Skeletal muscle tissue (tissue), 4 donors: ENCODE measurements around the gene FRMD3. TPM values are rescaled to one million over a fixed set of nuclear protein-coding genes. Genes with fewer than 3 reads are reported as not detected.

Experiments
- H3K27ac ChIP-seq: one replicate; pipeline ENCODE4 v1.7.0; 2013; ENCODE audit warnings: mild to moderate bottlenecking, low read depth, low read length, inconsistent platforms
- H3K27me3 ChIP-seq, 3 donors: one replicate each; pipeline ENCODE4 v1.7.0; 2013; ENCODE audit warnings: low read length in 3 of 3; ENCODE audit not compliant: control insufficient read depth in 3 of 3, insufficient read depth in 3 of 3
- H3K36me3 ChIP-seq, 3 donors: one replicate each; pipeline ENCODE4 v1.7.0; 2013; ENCODE audit warnings: low read length in 3 of 3; ENCODE audit not compliant: control insufficient read depth in 3 of 3, insufficient read depth in 3 of 3
- H3K4me1 ChIP-seq, 3 donors: one replicate each; pipeline ENCODE4 v1.7.0; 2013; ENCODE audit warnings: low read length in 3 of 3, mild to moderate bottlenecking in 3 of 3; ENCODE audit not compliant: control insufficient read depth in 3 of 3, insufficient read depth in 3 of 3
- H3K4me3 ChIP-seq, 3 donors: one replicate each; pipeline ENCODE4 v1.7.0; 2013; ENCODE audit warnings: low read length in 3 of 3
- H3K9ac ChIP-seq, 3 donors: one replicate each; pipeline ENCODE4 v1.7.0; 2013; ENCODE audit warnings: low read length in 3 of 3, mild to moderate bottlenecking in 3 of 3, moderate library complexity in 2 of 3, low read depth in 1 of 3
- H3K9me3 ChIP-seq, 3 donors: one replicate each; pipeline ENCODE4 v1.7.0; 2013; ENCODE audit warnings: low read length in 3 of 3; ENCODE audit not compliant: control insufficient read depth in 3 of 3
- total RNA-seq: library from RNA; depleted of rRNA; stranded (reverse); fragments of >200 nt; gene quantifications from one replicate; pipeline ENCODE4 v1.2.3, GENCODE V29; 2014
- donor health status: Osteomylitis.

FRMD3 gene
- total RNA-seq, 1 donor from 2014 or later, result 27.7 TPM

DNA sequence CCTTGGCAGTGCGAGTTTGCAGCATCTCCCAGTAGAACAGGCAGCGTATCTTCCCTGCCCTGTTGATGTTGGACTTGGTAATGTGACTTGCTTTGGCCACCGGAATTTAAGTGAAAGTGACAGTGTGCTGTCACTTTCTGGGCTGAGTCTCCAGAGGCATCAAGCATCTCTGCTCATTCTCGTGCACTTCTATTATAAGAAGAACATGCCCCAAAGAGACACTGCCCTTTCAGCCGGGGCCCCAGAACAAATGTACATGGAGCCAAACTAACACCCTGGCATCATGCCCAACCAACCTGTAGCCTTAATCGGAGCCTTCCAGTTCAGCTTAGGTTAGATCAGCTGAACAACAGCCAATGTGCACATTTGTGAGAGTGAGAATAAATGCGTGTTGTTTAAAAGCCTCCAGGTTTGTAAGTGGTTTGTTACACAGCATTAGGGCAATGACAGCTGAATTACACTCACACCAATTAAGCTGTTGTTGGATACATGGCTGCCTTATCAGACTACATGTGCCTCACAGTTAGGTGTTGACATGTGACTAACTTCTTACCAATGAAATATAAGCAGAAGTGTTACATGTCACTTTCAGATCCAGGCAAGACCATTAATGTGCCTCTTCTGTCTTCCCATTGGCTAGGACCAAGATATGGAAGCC lies 22.1 kb upstream of the FRMD3 start:
- no peaks in the 10 kb centered on the region for H3K36me3 ChIP-seq
- no peak overlapping the region for H3K4me3 ChIP-seq
- no peak overlapping the region for H3K9ac ChIP-seq
- no peaks in the 10 kb centered on the region for H3K27me3 ChIP-seq
- H3K4me1 ChIP-seq, result no peaks in the 10 kb centered on the region
- no peaks in the 10 kb centered on the region for H3K9me3 ChIP-seq
- H3K27ac ChIP-seq, result no peak overlapping the region

DNA sequence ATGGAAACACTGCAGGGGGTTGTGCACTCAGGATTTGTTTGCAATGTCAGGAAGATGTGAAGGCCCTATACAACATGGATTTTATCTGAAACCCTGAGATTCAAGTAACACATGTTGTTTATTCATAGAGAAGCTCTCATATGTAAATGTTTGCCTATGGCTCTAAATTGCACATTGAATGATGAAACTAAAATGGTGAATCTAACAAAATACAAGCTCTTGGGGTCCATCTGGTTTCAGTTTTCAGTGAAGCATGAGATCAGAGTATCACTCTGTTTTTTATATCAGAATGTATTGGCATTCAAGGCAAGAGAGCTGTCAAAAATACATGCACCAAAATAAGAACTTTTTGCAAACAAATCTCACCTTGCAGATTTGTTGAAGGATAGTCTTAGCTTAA lies 19.6 kb upstream of the FRMD3 start:
- no peaks in the 10 kb centered on the region for H3K9me3 ChIP-seq
- no peak overlapping the region for H3K4me3 ChIP-seq

DNA sequence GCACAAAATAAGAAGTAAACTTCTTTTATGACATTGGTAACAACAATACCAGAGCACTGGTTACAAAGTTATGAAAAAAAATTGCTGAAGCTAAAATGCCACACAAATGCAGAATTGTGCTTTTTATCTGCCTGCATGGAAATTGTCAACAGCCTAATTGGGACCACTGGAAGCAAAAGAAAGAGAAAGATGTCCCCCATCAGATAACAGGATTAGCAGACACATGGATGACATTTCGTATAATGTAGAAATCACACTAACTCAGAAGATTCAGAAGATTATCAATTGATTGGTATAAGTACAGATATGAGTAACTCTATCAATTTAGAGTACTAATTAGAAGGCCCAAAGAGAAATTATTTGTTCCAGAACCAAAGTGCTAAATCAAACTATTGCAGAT lies 19.1 kb upstream of the FRMD3 start:
- H3K27ac ChIP-seq, result no peak overlapping the region
- H3K36me3 ChIP-seq, result no peaks in the 10 kb centered on the region
- H3K27me3 ChIP-seq, result no peaks in the 10 kb centered on the region
- H3K4me3 ChIP-seq, result no peak overlapping the region
- no peaks in the 10 kb centered on the region for H3K4me1 ChIP-seq
- H3K9me3 ChIP-seq, result no peaks in the 10 kb centered on the region
- no peak overlapping the region for H3K9ac ChIP-seq

More for the DNA sequence above, 19.6 kb upstream of the FRMD3 start:
- Histone ChIP-seq H3K4me1 (no peaks in the 10 kb centered on the region), H3K9ac (no peak overlapping the region), H3K27ac (no peak overlapping the region), H3K36me3 (no peaks in the 10 kb centered on the region), H3K27me3 (no peaks in the 10 kb centered on the region)

DNA sequence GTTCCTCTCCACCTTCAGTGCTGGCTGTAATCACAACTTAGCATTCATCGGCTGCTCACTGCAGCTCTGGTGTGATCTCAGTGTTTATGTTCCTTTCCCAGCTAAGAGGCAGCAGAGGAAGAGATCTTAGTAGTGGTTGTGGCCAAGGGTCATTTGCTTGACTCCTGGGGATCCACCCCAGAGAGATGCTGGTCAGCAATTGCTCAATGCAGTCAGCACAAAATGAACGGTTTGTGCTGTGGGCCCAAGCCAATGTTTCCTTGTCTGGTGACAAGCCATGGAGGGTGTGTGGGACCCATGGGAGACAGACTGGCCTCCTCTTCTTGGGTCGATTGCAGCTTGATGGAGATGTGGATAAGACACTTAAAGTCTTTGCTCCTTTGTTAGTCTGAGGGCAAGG lies 16.1 kb upstream of the FRMD3 start:
- no peaks in the 10 kb centered on the region for H3K27me3 ChIP-seq
- no peak overlapping the region for H3K9ac ChIP-seq
- no peak overlapping the region for H3K27ac ChIP-seq
- no peaks in the 10 kb centered on the region for H3K9me3 ChIP-seq
- no peak overlapping the region for H3K4me3 ChIP-seq
- H3K36me3 ChIP-seq, result no peaks in the 10 kb centered on the region
- H3K4me1 ChIP-seq, result no peaks in the 10 kb centered on the region

DNA sequence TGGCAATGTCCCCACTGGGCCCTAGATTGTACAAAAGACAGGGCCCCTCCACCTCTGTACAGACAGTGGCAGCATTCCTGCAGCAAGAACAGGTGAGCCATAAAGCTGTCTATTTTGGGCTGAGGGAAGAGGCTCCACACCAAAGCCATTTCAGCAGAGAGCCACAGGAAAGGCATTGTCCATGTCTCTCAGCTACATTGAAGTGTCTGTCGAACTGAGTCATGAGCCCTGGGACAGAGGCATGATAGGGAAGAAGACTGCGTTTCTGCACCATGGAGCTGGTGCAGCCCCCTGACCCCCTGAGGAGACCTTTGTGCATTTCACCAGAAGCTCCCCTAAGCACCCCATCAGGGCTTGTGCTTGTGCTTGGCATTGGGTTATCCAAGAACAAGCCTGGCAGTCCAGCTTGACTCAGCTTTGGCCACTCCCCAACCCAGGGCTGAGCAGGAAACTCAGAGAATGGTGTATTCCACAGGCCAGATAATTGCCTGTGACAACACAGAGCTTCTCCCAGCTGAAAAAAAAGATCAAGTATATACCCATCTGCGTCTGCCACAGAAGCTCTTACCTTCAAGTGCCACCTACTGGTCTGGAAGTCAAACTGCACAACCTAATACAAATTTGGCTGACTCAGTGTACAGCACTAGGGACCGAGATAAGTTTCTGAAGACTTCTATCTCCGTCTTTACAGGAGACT lies 5.9 kb upstream of the FRMD3 start:
- Histone ChIP-seq H3K27me3 (no peaks in the 10 kb centered on the region), H3K27ac (no peak overlapping the region), H3K9me3 (peaks cover 0 to 2% (median 0%) of the 10 kb centered on the region in 3 donors), H3K4me1 (peaks cover under 1 to 5% (median 1%) of the 10 kb centered on the region in 3 donors), H3K4me3 (no peak overlapping the region), H3K9ac (no peak overlapping the region), H3K36me3 (no peaks in the 10 kb centered on the region)

DNA sequence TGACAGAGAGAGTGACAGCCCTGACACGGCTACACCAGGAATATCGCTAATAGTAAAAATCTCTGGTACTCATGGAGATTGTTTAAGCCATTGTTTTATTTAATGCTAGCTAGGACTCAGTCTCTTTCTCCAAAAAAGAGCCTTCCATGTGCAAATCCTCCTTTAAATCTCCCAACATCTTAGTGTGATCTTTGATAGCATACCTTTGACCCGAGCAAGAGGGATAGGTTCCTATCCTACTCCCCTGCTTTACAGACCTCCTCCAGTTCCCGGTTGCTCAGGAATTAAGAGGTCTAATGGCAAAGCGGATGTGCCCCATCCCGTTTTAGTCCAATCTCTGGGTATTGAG lies 663 bp upstream of the FRMD3 start:
- peak overlapping the region; percentile 24 to 78 (median 77) for H3K4me3 ChIP-seq
- H3K27me3 ChIP-seq, result peaks cover 6 to 13% (median 7%) of the 10 kb centered on the region in 3 donors
- peak overlapping the region; percentile 38 for H3K27ac ChIP-seq
- peaks cover 18 to 19% (median 18%) of the 10 kb centered on the region in 3 donors for H3K4me1 ChIP-seq
- H3K9me3 ChIP-seq, result no peaks in the 10 kb centered on the region
- no peaks in the 10 kb centered on the region for H3K36me3 ChIP-seq
- H3K9ac ChIP-seq, result peak overlapping the region; percentile 34 to 76 (median 66)

DNA sequence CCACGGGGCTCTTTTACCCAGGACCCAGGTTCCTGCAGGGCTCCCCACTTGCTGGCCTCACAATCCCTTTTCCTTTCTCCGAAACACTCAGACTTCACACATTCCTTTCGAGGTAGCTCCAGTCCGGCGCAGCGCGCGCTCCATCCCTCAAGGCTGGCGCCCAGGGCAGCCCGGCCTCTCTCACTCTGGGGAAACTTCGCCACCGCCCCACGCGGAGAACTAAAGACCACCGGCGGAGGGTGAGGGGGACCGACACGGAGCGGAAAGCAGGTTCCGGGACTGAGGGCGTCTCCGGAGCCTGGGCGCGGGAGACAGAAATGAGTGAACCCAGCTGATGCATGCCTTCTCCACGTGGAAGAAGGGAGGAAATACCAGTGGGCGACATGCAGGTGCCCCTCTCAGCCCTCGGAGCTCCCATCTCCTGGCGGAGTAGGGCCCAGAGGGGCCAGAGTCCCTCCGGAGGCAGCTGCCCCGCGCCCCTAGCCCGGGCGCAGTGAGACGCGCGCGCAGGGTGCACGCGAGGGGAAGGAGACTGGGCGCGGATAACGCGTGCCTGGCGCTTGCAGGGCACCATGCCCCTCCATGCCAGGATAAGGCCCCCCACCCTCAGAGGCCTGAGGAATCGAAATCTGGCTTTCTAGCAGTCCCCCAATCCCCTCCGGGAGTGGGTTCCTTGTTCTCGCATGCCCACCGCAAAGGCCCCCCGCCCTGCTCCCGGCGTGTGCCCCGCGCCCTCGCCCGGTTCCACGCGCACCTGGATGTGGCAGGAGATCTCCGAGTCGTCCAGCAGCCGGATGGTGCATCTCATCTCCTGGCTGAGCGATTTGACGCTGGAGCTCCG lies 650 bp downstream of the FRMD3 start:
- H3K9me3 ChIP-seq, result no peaks in the 10 kb centered on the region
- H3K4me3 ChIP-seq, result peak overlapping the region; percentile 71 to 78 (median 77)
- peak overlapping the region; percentile 20 for H3K27ac ChIP-seq
- H3K36me3 ChIP-seq, result no peaks in the 10 kb centered on the region
- peaks cover 18 to 19% (median 18%) of the 10 kb centered on the region in 3 donors for H3K4me1 ChIP-seq
- H3K27me3 ChIP-seq, result peaks cover 6 to 13% (median 7%) of the 10 kb centered on the region in 3 donors
- peak overlapping the region; percentile 57 to 76 (median 66) for H3K9ac ChIP-seq

DNA sequence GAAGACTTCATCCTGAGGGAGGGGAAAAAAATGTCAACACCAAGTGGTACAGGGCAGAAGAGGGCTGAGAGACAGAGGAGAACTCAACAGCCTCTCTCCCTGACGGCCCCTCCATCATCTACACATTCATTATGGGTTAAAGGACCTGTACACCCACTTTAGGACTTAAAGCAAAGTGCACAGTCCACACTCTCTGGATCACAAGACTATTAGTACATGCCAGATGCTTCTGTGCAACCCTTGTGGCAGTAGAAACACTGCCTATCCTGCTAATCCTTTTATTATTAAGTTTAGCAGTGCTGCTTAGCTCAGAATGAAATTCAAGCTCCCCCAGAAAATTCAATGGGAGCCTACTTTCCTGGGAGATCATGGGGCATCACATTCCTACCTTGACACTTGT lies 1.9 kb downstream of the FRMD3 start:
- H3K9me3 ChIP-seq, result no peaks in the 10 kb centered on the region
- no peaks in the 10 kb centered on the region for H3K36me3 ChIP-seq
- peak overlapping the region in 1 of 3 donors; percentile 71 for H3K4me3 ChIP-seq
- H3K27me3 ChIP-seq, result peaks cover 6 to 13% (median 7%) of the 10 kb centered on the region in 3 donors
- peaks cover 18 to 19% (median 18%) of the 10 kb centered on the region in 3 donors for H3K4me1 ChIP-seq
- H3K27ac ChIP-seq, result no peak overlapping the region
- H3K9ac ChIP-seq, result no peak overlapping the region

DNA sequence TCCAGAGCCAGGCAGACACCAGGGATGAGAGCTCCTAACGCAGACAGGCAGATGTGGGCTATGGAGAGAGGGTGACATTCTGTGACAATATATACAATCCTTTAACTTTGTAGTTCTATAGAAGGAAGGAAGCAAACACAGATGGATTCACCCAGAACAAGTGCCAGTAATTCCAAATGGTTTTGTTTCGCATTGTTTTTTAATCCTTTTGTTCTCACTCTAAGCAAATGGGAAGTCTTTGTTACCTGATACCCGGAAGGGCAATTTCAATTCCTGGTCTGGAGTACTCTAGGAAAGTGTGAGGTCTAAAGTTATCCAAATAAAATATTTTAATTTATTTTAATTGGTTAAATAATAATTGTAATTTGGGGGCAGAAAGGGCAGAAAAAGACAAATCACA lies 2.5 kb downstream of the FRMD3 start:
- H3K4me3 ChIP-seq, result no peak overlapping the region
- peaks cover 6 to 13% (median 7%) of the 10 kb centered on the region in 3 donors for H3K27me3 ChIP-seq
- no peak overlapping the region for H3K27ac ChIP-seq
- no peak overlapping the region for H3K9ac ChIP-seq
- H3K9me3 ChIP-seq, result no peaks in the 10 kb centered on the region
- peaks cover 18 to 19% (median 18%) of the 10 kb centered on the region in 3 donors for H3K4me1 ChIP-seq
- no peaks in the 10 kb centered on the region for H3K36me3 ChIP-seq
